Measurements from ENCODE around the gene STPG1. TPM values are rescaled to one million over a fixed set of nuclear protein-coding genes. Genes with fewer than 3 reads are reported as not detected.

The STPG1 gene
- total and polyA plus RNA-seq, 9 of the 15 experiments (the other 6 are each of a cell fraction or from before 2014, with no cell fraction given), result 5.0 to 11.9 (median 8.3) TPM

- FAIRE-seq (no peak), DNase-seq (ENCODE audit: extremely low read depth in 1 of 4, low spot score in 3 of 4) (no peak), ATAC-seq (no peak)
- H4K20me1 ChIP-seq (replicated peaks; ENCODE audit: control insufficient read depth, insufficient read depth, low read length), result 0 out of 2 replicates have a peak, but pooled peaks cover 3% of the 10 kb centered on the region
- H3K4me3 ChIP-seq, result no peak overlapping the region
- H3K9ac ChIP-seq (ENCODE audit: insufficient read depth in 1 of 2, low read depth in 2 of 2, low read length in 2 of 2), result no peak overlapping the region
- H3K9me1 ChIP-seq (ENCODE audit: control insufficient read depth, insufficient read depth, low read length), result no peaks in the 10 kb centered on the region
- H3K27me3 ChIP-seq (ENCODE audit: control insufficient read depth in 2 of 2, insufficient read depth in 2 of 2, low read length in 2 of 2), result no peaks in the 10 kb centered on the region
- H2AFZ ChIP-seq (ENCODE audit: low read depth, low read length), result no peak overlapping the region
- H3K36me3 ChIP-seq (ENCODE audit: control insufficient read depth, insufficient read depth, low read length), result peaks cover 41% of the 10 kb centered on the region
- no TSS peak for BruUV-seq (replicated peaks)
- H3K4me2 ChIP-seq (ENCODE audit: insufficient read depth, low read length), result no peak overlapping the region
- peaks cover 9 to 19% of the 10 kb centered on the region in 2 experiments; a peak in 4 of 5 replicates for H3K4me1 ChIP-seq (replicated peaks in 1 of 2; ENCODE audit: control insufficient read depth in 2 of 2, insufficient read depth in 2 of 2, low read length in 2 of 2)
- intact Hi-C loops (cut with micrococcal nuclease), result no loop called here
- TF ChIP-seq PHTF2 (CRISPR knock-in tag; IDR thresholded peaks at IDR 0.05) (no peak), FOXA1 (IDR thresholded peaks at IDR 0.05; ENCODE audit: borderline replicate concordance) (no peak), BCOR (IDR thresholded peaks at IDR 0.05) (peak; percentile 68; the same call in 1 of the 2 replicates), RBM25 (IDR thresholded peaks at IDR 0.05; ENCODE audit: low read depth, low read length, severe bottlenecking) (peak; percentile 76), EWSR1 (IDR thresholded peaks at IDR 0.05; ENCODE audit: borderline replicate concordance, low read depth, partially characterized antibody) (no peak), RCOR1 (IDR thresholded peaks at IDR 0.05; ENCODE audit: borderline replicate concordance in 1 of 2, low read depth in 2 of 2, low read length in 2 of 2) (peak in 1 of 2 experiments; percentile 27; a peak in 1 of 4 replicates), ETS2 (tag; IDR thresholded peaks at IDR 0.05; ENCODE audit: borderline replicate concordance, poor library complexity, severe bottlenecking) (no peak), KDM1A (IDR thresholded peaks at IDR 0.05) (peak in 1 of 2 experiments; percentile 39; a peak in 1 of 4 replicates), NR4A1 (CRISPR knock-in tag; IDR thresholded peaks at IDR 0.05) (no peak), NR4A1 (tag; IDR thresholded peaks at IDR 0.05) (no peak)
- ChIA-PET POLR2A (interaction anchor here (0.8 to 1.5 kb wide), 8 partner anchors 10 to 280 kb away, joined by 3 to 8 read pairs (median 4); no protein-coding TSS in a partner anchor), CTCF (ENCODE audit: low intra/inter-chr PET ratio) (no interaction called here)
- peaks cover 4% of the 10 kb centered on the region; the same call in 1 of the 3 replicates for H3K79me2 ChIP-seq (ENCODE audit: control insufficient read depth, insufficient read depth, low read length)
- H3K9me3 ChIP-seq (replicated peaks; ENCODE audit: control insufficient read depth, insufficient read depth, low read depth, low read length), result no peaks in the 10 kb centered on the region
- in situ Hi-C loops (cut with MboI), result no loop called here
- WGBS (ENCODE audit: insufficient coverage, low coverage, missing lambda C conversion rate), result 87% methylated on average over 14 of the region's 14 CpGs
- no peak overlapping the region for H3K27ac ChIP-seq (ENCODE audit: extremely low read depth, low read depth, low read length)
Observed at GRCh38 chr1:24441996-24442668, 28.6 kb upstream of the STPG1 start.
